ENCODE results near the gene RNF220. TPM values are rescaled to one million over a fixed set of nuclear protein-coding genes. Genes with fewer than 3 reads are reported as not detected.
A peak's percentile ranks its signal among the peaks of the same experiment; 100 is the strongest.

RNF220 gene
- total and polyA plus RNA-seq, 9 of the 15 experiments (the other 6 are each of a cell fraction or from before 2014, with no cell fraction given): 5.1 to 117 (median 66.9) TPM

DNA sequence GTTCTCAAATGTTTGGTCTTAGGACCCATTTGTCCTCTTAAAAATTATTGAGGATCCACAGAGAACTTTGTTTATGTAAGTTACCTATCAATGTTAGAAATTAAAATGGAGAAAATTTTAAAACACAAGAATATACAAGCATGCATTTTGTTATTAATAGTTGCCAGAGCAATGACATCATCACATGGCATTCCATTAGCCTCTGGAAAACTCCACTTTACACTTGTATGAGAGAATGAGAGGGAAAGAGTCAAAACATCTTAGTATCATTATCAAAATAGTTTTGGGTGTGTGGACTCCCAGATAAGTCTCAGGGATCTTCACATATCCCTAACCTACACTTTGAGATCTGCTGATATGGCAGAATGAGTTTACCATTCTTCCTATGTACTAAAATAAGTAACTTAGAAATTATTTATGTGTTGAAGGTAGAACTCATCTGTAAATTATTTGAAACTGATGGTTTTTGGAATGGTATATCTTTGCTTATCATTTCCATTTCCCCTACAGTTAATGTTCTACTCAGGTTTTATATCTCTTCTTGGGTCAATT lies 48.8 kb downstream of the RNF220 start:
- FAIRE-seq: no peak
- in situ Hi-C loops (cut with MboI): no loop called here

DNA sequence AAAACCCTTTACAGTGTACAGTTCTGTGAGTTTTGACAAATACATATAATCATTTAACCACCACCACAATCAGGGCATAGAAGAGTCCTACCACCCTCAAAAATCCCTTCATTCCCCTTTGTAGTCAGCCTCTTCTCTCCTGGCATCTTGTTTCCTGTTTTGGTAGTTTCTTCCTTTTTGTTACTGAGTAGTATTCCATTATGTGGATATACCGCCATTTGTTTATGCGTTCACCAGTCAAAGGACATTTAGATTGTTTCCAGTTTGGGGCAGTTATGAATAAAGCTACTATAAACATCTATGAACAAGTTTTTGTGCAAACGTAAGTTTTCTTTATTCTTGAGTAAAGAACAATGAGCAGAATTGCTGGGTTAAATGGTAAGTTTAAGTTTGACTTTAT lies 49.6 kb downstream of the RNF220 start:
- Histone ChIP-seq H3K4me1 (replicated peaks in 1 of 2; ENCODE audit: control insufficient read depth in 2 of 2, insufficient read depth in 2 of 2, low read length in 2 of 2) (no peaks in the 10 kb centered on the region), H3K9me1 (ENCODE audit: control insufficient read depth, insufficient read depth, low read length) (no peaks in the 10 kb centered on the region), H4K20me1 (replicated peaks; ENCODE audit: control insufficient read depth, insufficient read depth, low read length) (no peaks in the 10 kb centered on the region), H3K27ac (ENCODE audit: extremely low read depth, low read depth, low read length) (no peak overlapping the region), H3K4me2 (ENCODE audit: insufficient read depth, low read length) (no peak overlapping the region), H3K36me3 (ENCODE audit: control insufficient read depth, insufficient read depth, low read length) (no peaks in the 10 kb centered on the region), H3K9me3 (replicated peaks; ENCODE audit: control insufficient read depth, insufficient read depth, low read depth, low read length) (no peaks in the 10 kb centered on the region), H3K79me2 (ENCODE audit: control insufficient read depth, insufficient read depth, low read length) (no peaks in the 10 kb centered on the region), H3K4me3 (no peak overlapping the region), H3K27me3 (ENCODE audit: control insufficient read depth in 2 of 2, insufficient read depth in 2 of 2, low read length in 2 of 2) (peaks cover 15 to 23% of the 10 kb centered on the region in 2 experiments), H2AFZ (ENCODE audit: low read depth, low read length) (no peak overlapping the region), H3K9ac (ENCODE audit: insufficient read depth in 1 of 2, low read depth in 2 of 2, low read length in 2 of 2) (no peak overlapping the region)
- intact Hi-C loops (cut with micrococcal nuclease): no loop called here
- in situ Hi-C loops (cut with MboI): no loop called here
- CTCF ChIA-PET (ENCODE audit: low intra/inter-chr PET ratio): no interaction called here
- no peak for DNase-seq (ENCODE audit: extremely low read depth in 1 of 4, low spot score in 3 of 4)
- FAIRE-seq: no peak
- 12% methylated on average over 3 of the region's 3 CpGs for WGBS (ENCODE audit: insufficient coverage, low coverage, missing lambda C conversion rate)
- no TSS peak for BruUV-seq (replicated peaks)
- no peak for ATAC-seq
- TF ChIP-seq SLC30A9 (CRISPR knock-in tag; IDR thresholded peaks at IDR 0.05): no peak
- POLR2A ChIA-PET: no interaction called here

More for the DNA sequence above, 48.8 kb downstream of the RNF220 start:
- Histone ChIP-seq H3K36me3 (ENCODE audit: control insufficient read depth, insufficient read depth, low read length) (no peaks in the 10 kb centered on the region), H3K79me2 (ENCODE audit: control insufficient read depth, insufficient read depth, low read length) (no peaks in the 10 kb centered on the region), H3K9ac (ENCODE audit: insufficient read depth in 1 of 2, low read depth in 2 of 2, low read length in 2 of 2) (no peak overlapping the region), H3K4me2 (ENCODE audit: insufficient read depth, low read length) (no peak overlapping the region), H3K9me3 (replicated peaks; ENCODE audit: control insufficient read depth, insufficient read depth, low read depth, low read length) (no peaks in the 10 kb centered on the region), H2AFZ (ENCODE audit: low read depth, low read length) (no peak overlapping the region), H3K4me1 (replicated peaks in 1 of 2; ENCODE audit: control insufficient read depth in 2 of 2, insufficient read depth in 2 of 2, low read length in 2 of 2) (no peaks in the 10 kb centered on the region), H3K9me1 (ENCODE audit: control insufficient read depth, insufficient read depth, low read length) (no peaks in the 10 kb centered on the region), H3K4me3 (no peak overlapping the region), H3K27ac (ENCODE audit: extremely low read depth, low read depth, low read length) (no peak overlapping the region), H4K20me1 (replicated peaks; ENCODE audit: control insufficient read depth, insufficient read depth, low read length) (no peaks in the 10 kb centered on the region), H3K27me3 (ENCODE audit: control insufficient read depth in 2 of 2, insufficient read depth in 2 of 2, low read length in 2 of 2) (peaks cover 15 to 26% of the 10 kb centered on the region in 2 experiments)
- CTCF ChIA-PET (ENCODE audit: low intra/inter-chr PET ratio): no interaction called here
- DNase-seq (ENCODE audit: extremely low read depth in 1 of 4, low spot score in 3 of 4): no peak
- BruUV-seq (replicated peaks): no TSS peak
- TF ChIP-seq C11orf30 (IDR thresholded peaks at IDR 0.05; ENCODE audit: low read depth) (peak; percentile 67; the same call in 1 of the 2 replicates), MAFF (IDR thresholded peaks at IDR 0.05; ENCODE audit: low read length) (peak; percentile 75), MAFK (IDR thresholded peaks at IDR 0.05; ENCODE audit: low read length) (peak; percentile 49; the same call in 1 of the 2 replicates), ZNF316 (IDR thresholded peaks at IDR 0.05) (peak; percentile 86), MAFG (tag; conservative IDR thresholded peaks at IDR 0.05) (peak; percentile 80), ZNF282 (CRISPR knock-in tag; IDR thresholded peaks at IDR 0.05) (no peak)
- TF ChIP-seq, protein P1, sequence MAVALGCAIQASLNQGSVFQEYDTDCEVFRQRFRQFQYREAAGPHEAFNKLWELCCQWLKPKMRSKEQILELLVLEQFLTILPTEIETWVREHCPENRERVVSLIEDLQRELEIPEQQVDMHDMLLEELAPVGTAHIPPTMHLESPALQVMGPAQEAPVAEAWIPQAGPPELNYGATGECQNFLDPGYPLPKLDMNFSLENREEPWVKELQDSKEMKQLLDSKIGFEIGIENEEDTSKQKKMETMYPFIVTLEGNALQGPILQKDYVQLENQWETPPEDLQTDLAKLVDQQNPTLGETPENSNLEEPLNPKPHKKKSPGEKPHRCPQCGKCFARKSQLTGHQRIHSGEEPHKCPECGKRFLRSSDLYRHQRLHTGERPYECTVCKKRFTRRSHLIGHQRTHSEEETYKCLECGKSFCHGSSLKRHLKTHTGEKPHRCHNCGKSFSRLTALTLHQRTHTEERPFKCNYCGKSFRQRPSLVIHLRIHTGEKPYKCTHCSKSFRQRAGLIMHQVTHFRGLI (CRISPR knock-in tag; IDR thresholded peaks at IDR 0.05): no peak
- POLR2A ChIA-PET: no interaction called here
- intact Hi-C loops (cut with micrococcal nuclease): no loop called here
- no peak for ATAC-seq

Data from K562 (cell line).